ENCODE results near the gene HACD2. TPM values are rescaled to one million over a fixed set of nuclear protein-coding genes. Genes with fewer than 3 reads are reported as not detected.

HACD2 gene, protein sequence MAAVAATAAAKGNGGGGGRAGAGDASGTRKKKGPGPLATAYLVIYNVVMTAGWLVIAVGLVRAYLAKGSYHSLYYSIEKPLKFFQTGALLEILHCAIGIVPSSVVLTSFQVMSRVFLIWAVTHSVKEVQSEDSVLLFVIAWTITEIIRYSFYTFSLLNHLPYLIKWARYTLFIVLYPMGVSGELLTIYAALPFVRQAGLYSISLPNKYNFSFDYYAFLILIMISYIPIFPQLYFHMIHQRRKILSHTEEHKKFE
- 13.8 and 18.9 TPM in 2 replicates for total RNA-seq (2014; rRNA removed; shearing (Covaris generic))

DNA sequence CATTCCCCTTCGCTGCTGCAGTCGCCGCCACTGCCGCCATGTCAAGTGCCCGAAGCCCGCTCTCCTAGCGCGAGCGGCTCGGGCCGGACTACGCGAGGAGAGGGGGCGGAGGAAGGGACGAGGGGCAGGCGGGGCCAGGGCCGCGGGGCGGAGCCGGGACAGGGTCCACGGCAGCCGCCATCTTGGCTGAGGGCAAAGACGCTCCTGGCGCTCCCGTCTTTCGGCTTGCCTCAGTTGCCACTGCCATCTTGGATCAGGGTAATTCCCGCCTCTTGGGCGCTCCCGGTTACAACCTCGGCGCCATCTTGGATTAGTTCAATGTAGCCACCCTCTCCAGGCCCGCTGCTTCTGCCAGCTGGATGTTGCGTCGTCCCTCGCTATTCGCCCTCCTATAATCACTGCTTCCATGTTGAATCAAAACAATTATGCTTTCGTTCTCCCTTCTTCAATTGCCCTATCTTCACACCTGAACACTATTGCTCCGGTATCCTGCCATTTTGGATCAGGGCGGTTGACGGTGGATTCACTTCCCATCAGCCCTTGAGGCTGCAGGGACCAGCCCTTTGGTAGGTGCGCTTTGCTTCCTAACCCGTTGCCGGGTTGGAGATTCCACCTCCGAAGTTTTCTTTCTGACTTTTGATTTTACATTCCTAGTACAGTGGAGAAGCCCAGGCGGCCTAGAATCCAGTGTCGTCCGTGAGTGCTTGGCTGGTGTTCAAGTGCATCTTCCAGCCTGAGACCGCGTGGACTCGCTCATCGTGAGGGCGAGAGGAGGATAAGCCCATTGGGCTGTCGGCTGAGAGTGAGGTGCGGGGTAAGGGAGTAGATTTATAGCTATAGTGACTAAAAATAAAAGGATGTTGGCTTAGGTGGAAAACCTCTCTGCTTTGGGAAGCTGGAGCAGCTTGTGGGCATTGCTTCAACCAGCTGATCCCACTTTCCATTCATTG, at the start of gene HACD2:
Gene HACD2, minus strand, starts transcription at position 66 of the 950 bp plus-strand sequence. Its CDS starts 26 bp downstream, at position 40.
- in situ Hi-C loops (cut with HindIII; ENCODE audit: low sequenced_read_pairs): no loop called here
- DNase-seq (ENCODE audit: low spot score): peak; percentile 98

DNA sequence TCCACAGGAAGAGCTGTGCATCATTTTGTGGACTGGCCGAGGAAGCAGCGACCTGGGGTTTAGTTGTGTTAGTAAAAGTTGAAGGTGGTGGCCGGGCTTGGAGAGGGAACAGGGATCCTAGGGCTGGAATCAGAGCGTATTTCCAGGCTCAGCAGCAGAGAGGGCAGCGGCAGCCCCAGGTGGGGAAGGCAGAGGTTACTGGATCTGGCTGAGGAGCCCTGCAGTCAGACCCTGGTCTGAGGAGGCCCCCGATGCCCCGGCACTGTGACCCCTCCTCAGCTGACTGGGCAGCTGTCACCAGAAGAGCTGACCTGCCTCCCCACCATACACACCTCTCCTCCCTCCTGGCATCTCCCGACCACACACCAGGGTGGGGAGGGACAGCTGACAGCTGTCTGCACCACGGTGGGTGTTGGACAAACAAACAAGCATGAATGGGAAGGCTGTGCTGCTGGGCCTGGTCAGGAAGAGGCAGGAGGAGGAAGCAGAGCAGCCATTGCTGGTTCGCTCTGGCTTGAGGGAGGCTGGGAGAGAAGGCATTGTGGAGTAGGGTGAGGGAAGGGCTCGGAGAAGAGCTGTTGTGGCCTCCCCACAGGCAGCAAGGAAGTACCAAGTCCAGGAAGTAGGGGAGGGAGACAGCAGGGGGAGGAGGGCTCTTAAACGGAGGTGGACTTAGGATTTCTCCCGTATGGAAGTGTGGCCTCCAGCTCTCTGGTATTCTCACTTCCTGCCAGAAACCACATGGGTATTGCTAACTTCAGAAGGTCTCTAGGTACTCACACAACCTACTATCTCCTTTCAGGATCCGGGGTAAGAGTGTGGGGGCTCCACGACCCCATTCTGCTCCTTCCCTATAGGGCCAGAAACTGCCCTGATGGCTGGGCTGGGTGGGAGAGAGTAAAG, 49.5 kb upstream of the HACD2 start:
- no peak for DNase-seq (ENCODE audit: low spot score)

DNA sequence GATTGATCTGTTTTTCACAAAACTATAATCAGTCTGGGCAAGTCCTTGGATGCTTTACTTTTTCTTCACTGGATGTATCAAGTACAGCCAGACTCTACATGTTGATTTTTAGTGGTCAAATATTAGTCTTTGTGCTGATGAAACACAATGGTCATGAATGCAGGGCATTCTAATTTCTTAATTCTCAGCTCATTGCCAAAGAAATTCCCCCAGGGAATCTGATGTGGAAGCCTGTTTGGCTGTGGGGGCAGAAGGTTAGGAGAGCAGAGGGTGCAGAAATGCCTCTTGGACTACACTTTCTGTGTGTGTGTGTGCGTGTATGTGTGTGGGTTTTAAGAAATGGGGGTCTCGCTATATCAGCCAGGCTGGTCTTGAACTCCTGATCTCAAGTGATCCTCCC, 48.7 kb upstream of the HACD2 start:
- DNase-seq (ENCODE audit: low spot score): no peak
- in situ Hi-C loops (cut with HindIII; ENCODE audit: low sequenced_read_pairs): no loop called here

More for the DNA sequence above, 49.5 kb upstream of the HACD2 start:
- in situ Hi-C loops (cut with HindIII; ENCODE audit: low sequenced_read_pairs): no loop called here

DNA sequence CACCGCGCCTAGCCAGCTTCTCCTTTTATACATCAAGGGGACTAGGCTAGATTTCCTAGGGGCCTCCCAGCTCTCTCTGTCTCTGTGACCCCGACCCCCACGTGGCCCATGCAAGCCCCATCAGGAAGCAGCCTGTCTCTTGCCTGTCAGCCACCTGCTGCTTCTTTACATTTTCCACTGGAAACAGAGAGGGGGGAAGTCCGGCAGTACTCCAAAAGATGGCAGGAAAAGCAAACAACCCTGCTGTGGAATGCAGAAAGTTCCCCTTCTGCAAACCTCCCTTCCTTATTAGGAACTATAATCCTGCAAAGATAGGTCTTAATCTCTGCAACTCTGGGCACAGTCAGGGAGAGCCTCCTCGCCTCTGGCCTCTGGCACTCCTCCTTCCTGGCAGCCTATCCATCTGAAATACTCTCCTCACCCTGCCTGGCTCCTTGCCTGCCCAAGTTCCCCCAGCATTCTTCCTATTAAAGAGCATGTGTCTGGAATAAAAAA, 47.4 kb upstream of the HACD2 start:
- no peak for DNase-seq (ENCODE audit: low spot score)
- in situ Hi-C loops (cut with HindIII; ENCODE audit: low sequenced_read_pairs): no loop called here

DNA sequence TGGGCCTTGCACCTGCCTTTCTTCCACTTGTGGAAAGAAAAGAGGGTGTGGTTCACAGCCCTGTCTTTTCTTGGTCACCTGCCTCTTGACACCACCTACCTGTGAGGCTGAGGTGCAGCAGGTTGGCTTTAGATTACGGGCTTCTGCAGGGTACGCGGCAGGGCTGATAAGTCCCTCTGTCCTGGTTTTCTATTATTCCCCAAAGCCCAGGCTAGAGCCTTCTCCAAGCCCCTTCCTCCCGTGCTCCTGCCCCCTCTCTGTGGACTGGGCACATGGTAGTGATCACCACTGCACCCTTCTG, 44.8 kb upstream of the HACD2 start:
- in situ Hi-C loops (cut with HindIII; ENCODE audit: low sequenced_read_pairs): no loop called here
- DNase-seq (ENCODE audit: low spot score): no peak

DNA sequence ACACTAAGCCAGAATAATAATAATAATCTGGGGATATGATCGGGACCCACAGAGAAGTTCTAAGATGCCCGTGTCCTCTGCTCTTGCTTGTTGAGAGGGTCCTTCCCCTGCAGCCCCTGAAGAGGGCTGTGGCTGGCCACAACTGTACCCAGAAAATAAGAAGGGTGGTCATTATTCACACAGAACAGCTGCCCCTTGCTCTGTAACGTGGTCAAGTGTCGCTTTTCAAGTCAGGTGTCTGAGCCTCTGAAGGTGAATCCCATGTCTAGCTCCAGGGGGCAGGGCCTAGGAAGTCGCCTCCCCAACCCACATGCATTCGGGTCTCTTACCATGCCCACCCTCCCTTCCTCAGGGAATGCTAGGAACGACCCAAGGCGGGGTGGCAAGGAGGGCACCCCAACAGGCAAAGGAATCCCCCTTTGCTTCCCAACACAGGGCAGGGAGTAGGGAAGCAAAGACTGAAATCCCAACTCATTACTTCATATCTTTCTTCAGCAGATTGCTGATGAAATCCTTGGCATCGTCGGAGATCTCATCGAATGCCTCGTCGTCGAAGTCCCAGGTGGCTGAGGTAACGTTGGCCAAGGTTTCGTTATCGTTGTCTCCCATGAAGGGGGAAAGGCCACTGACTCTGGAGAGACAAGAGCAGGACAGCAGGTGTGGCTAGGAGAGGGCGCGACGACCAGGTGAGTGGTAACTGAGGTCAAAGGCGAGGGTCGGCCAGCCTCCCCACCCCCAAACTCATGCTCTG, 44.3 kb upstream of the HACD2 start:
- no peak for DNase-seq (ENCODE audit: low spot score)
- in situ Hi-C loops (cut with HindIII; ENCODE audit: low sequenced_read_pairs): no loop called here

DNA sequence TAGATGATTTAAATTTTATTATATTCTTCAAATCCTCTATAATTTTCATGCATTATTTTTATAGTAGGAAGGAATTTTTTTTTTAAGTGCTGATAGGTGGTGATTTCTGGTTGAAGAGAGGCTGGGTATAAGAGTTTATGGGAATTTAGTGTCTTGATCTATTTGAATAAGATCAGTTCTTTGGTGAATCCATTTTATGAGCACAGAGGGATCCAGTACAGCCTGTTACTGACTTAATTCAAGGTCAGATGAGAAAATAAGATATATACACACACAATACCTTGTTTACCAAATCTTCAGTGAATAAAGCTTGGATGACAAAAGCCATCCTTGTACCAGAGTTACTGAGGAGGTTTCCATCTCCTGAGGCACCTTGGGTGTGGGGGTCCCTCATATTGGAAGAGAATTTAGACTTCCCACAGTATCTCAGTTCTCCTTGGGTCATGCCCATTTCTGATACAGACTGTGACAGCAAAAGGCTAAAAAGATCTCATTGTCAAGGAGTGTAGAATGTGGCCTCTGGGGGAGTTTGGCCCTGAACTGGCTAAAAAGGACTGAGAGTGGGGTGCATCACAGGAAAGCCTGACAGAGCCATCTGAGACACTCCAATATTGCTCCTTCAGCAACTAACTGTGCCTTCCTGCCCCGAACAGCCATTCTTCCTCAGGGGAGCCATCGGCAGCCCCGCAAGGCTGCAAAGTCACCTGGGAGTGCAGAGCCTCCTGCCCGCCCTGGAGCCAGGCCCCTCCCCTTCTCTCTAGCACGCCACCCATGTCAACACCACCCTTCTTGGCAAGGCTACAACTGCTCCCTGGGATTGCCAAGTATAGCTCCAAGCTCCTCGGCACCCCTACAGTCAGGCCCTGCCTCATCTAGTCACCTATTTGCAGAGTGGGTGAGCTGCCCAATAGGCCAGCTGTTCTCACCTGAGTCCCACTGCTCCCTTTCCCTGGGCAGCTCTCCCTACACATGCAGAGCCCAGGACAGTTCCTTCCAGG, 43.1 kb upstream of the HACD2 start:
- DNase-seq (ENCODE audit: low spot score): no peak
- in situ Hi-C loops (cut with HindIII; ENCODE audit: low sequenced_read_pairs): no loop called here

DNA sequence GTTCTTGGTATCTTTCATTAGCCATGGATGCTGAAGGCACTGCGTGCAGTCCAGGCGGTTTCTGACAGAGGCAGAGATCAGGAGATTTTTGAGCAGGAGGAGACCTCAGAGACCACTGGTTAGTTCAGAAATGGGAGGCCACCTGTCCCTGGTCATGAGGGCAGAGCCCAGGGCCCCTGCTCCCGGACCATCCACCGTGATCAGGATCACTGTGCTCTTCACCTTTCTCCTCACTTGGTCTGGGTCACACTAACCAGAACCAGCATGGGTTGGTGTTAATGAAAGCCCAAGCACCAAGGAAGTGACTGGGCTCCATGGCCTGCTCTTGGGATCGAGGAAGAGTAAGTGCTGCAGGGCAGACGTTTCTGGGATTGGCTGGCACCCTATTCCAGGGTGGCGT, 42.0 kb upstream of the HACD2 start:
- no peak for DNase-seq (ENCODE audit: low spot score)
- in situ Hi-C loops (cut with HindIII; ENCODE audit: low sequenced_read_pairs): no loop called here

DNA sequence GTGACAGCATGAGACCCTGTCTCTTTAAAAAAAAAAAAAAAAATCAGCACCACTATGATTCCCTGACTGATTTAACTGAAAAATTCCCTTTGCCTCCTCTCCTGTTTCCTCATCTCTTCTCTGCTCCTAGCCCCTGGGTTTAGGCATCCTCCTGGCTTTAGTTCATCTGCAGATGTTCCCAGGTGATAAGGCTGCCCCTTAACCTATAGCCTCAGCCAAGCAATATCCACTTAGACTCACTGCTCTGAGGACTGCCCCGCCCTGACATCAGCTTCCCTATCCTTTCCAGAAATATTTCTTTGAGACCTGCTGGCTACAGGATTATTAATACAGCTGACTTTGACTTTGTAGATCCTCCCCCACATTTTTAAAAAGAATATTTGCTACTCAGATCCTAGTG, 39.4 kb upstream of the HACD2 start:
- in situ Hi-C loops (cut with HindIII; ENCODE audit: low sequenced_read_pairs): no loop called here
- DNase-seq (ENCODE audit: low spot score): no peak

DNA sequence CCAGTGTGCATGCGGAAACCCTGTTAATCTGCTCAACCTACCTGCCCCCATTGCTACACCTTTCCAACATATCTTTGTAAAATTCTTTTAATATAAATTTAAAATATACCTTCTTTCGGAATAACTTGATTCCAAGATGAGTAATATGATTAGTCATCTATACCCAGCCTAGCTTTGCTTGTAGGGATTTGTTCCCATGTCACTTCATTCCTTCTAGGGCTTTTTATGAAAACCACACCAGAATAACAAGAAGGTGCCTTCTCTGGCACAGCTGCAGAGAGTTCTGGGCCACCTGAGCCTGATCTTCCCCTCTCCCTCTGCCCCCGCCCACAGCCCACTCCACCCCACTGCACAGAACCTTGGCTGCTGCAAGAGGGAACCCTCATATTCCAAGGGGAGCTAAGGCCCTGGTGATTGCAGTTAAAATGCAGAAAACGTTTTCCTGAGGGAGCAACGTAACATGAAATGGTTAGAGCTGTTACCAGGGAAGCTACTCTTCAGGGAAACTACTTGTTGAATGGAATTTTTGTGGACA, 38.6 kb upstream of the HACD2 start:
- in situ Hi-C loops (cut with HindIII; ENCODE audit: low sequenced_read_pairs): no loop called here

DNA sequence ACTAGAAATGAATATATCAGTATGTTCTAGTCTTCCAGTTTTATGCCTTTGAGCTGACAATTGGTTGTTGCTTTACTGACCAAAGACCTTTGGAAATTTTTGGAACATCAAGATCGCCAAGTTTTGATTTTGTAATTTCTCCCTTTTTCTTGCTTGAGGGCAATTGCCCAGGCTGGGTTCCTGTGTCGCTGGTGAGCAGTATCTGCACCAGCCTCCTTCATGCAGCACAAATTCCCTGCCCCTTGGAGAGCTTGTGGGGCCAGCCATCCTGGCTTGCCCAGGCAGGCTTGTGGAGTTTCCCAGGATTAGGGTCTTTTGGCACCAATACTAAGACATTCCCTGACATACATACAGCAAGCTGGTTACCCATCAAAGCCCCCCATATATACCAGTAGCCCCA, 37.9 kb upstream of the HACD2 start:
- DNase-seq (ENCODE audit: low spot score): no peak
- in situ Hi-C loops (cut with HindIII; ENCODE audit: low sequenced_read_pairs): no loop called here

More for the DNA sequence above, 38.6 kb upstream of the HACD2 start:
- no peak for DNase-seq (ENCODE audit: low spot score)

DNA sequence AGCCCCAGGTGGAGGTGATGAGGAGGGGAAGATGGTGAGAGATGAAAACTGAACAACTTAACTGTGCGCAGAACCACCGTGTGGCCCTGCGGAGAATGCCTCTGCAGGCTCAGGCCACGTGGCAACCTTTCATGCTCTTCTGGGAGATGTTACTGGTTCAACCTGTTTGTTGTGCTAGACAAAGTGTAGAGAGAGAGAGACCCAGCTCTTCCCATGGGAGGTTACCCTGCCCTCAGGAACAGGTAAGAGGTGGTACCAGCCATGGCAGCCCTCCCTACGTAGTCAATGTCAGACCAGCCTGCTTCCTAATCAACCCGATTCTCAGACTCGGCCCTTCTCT, 37.0 kb upstream of the HACD2 start:
- in situ Hi-C loops (cut with HindIII; ENCODE audit: low sequenced_read_pairs): no loop called here
- no peak for DNase-seq (ENCODE audit: low spot score)

DNA sequence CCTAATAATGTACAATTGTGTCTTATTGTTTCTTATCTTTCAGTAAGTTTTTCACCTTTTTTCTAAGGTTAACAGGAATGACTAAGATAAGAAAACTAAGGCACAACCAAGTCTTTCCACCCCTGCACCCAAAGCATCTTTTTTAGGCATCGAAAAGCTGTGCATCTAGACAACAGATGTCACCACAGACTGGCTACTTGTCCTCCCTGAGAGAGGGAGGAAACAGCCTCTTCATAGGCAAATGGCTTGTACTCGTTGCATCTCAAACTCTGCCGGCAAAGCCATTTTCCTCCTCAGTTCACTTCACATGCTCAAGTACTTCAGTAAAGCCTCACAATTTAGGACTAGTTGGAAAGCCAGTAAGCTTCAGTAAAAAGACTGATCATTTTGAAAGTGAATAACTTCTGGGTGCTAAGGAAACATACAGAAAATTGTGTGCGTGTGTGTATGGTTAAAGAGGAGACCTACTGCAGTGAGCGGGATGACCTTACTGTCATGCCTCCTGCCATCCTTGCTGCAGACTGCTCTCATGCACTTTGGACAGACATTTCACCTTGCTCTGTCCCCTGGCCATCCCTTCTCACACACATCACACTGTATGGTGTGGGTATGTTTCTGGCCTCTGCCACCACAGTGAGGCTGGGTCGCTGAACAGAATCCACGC, 36.5 kb upstream of the HACD2 start:
- no peak for DNase-seq (ENCODE audit: low spot score)
- in situ Hi-C loops (cut with HindIII; ENCODE audit: low sequenced_read_pairs): no loop called here

DNA sequence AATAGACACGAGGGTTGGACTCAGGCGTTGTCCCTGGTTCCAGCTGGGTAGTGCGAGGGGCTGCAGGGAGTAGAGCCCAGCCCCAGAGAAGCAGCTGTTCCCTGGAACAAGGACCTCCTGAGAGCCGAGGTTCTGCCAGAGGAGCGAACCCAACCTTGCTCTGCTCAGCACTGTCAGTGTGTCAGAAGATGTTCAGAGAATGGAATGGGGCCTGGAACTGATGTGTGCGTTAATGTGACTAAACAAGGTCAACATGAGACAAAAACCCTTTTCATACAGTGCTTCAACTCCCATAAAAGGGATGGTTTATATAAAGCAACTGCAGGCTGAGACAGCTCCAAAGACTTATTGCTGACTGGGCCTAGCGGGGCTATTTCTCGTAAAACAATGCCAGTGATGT, 35.5 kb upstream of the HACD2 start:
- no peak for DNase-seq (ENCODE audit: low spot score)
- in situ Hi-C loops (cut with HindIII; ENCODE audit: low sequenced_read_pairs): no loop called here

DNA sequence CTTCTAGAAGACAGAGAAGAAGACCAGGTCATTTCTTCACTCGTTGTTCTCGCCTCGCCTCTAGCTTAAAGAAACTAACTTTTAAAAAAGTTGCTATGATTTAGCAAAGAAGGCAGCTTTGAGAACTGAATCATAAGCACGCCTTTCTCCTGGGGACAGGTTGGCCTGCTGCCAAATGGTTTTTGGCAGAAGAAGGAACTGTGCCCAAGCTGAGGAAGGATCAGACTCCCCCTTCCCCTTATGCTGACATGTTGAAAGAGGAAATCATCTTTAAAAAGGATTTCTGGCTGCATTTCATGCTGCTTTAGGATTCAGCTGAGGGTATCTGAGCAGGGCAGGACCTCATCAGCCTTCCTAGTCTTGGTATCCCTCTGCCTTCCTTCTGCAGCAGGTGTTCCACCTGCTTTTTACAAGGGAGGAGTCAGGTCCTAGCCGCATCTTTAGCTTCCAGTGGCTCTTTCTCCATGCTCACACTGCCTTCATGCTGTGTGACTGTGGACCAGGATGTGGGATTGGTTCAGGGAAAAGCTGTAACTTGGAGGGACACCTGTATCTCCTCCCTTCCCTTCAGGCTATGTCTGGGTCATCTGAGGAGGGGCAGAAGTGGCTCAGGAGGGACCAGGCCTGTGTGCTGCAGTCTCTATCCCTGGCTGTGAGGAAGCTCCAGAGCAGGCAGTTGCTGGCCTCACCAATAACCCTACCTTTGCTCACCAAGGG, 34.1 kb upstream of the HACD2 start:
- in situ Hi-C loops (cut with HindIII; ENCODE audit: low sequenced_read_pairs): no loop called here
- peak; percentile 40 for DNase-seq (ENCODE audit: low spot score)

DNA sequence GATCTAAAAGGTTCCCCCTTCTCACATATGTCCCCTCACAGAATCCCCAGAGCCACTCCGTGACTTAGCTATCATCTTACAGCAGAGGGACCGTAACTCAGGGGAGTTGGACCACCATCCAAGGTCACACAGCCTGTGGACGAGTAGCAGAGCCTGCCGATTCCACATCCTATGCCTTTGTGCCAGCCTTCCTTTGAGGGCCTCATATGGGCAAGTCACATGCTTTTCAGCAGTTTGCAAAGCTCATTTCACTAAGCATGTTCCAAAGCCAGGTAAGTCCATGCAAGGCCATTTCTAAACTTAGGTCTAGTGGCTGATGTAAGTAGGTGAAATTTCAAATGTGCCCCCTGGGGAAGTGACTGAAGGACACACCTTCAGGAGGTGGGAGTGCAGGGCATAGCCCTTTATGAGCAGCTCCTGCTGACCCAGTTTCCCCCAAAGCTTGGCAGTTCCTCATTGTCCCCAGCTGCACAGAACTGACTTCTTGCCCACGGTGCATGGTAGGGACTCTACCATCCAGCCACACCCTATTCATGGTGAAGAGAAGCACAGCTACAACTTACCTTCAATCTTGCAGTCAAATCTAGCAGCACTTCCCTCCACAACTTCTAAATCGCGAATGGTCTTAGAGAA, 33.3 kb upstream of the HACD2 start:
- in situ Hi-C loops (cut with HindIII; ENCODE audit: low sequenced_read_pairs): no loop called here
- no peak for DNase-seq (ENCODE audit: low spot score)

Data from G401 (cell line).